Measurements from ENCODE around the gene MPZL3.

Gene MPZL3

DNA sequence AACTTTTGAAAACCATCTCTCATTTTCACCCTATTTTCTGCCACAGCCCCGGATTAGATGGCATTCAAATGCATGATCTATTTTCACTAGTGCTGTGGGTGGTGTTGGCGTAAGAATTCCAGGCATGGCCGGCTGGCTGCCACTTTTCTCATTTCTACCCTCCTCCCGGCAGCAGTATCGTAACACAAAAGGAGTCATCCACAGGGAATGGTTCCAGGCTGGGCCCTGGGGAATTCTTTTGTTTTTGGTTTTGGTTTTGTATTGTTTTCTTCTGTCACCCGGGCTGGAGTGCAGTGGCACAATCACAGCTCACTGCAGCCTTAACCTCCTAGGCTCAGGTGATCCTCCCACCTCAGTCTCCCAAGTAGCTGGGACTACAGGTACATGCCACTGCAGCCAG is 41.2 kb downstream of the MPZL3 start:
- no peak overlapping the region for H3K4me3 ChIP-seq (ENCODE audit: low read depth, low read length)
- DNase-seq (ENCODE audit: low read depth, low spot score): no peak
- ChIA-PET POLR2A (no interaction called here), CTCF (interaction anchor here (1.0 to 9.6 kb wide), 4 partner anchors 9 to 40 kb away, joined by 3 to 46 read pairs (median 3); no protein-coding TSS in a partner anchor)
- TF ChIP-seq, protein P1, sequence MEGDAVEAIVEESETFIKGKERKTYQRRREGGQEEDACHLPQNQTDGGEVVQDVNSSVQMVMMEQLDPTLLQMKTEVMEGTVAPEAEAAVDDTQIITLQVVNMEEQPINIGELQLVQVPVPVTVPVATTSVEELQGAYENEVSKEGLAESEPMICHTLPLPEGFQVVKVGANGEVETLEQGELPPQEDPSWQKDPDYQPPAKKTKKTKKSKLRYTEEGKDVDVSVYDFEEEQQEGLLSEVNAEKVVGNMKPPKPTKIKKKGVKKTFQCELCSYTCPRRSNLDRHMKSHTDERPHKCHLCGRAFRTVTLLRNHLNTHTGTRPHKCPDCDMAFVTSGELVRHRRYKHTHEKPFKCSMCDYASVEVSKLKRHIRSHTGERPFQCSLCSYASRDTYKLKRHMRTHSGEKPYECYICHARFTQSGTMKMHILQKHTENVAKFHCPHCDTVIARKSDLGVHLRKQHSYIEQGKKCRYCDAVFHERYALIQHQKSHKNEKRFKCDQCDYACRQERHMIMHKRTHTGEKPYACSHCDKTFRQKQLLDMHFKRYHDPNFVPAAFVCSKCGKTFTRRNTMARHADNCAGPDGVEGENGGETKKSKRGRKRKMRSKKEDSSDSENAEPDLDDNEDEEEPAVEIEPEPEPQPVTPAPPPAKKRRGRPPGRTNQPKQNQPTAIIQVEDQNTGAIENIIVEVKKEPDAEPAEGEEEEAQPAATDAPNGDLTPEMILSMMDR (IDR thresholded peaks at IDR 0.05; ENCODE audit: insufficient read depth, low read length, missing control alignments): no peak

- POLR2A ChIA-PET: no interaction called here
- CTCF ChIA-PET: interaction anchor here (1.0 to 9.6 kb wide), 3 partner anchors 12 to 39 kb away, joined by 3 to 46 read pairs (median 3); no protein-coding TSS in a partner anchor
- TF ChIP-seq, protein P1 (IDR thresholded peaks at IDR 0.05; ENCODE audit: insufficient read depth, low read length, missing control alignments): no peak
Observed at GRCh38 chr11:118210323-118210722, 41.8 kb downstream of the MPZL3 start.

GRCh38 chr11:118209033-118209432 is 43.1 kb downstream of the MPZL3 start:
- DNase-seq (ENCODE audit: low read depth, low spot score): no peak
- ChIA-PET POLR2A (no interaction called here), CTCF (interaction anchor here (2.6 kb wide), 1 partner anchor 11 kb away, joined by 14 read pairs; no protein-coding TSS in a partner anchor)
- TF ChIP-seq, protein P1 (IDR thresholded peaks at IDR 0.05; ENCODE audit: insufficient read depth, low read length, missing control alignments): no peak
- no peak overlapping the region for H3K4me3 ChIP-seq (ENCODE audit: low read depth, low read length)

More at GRCh38 chr11:118210323-118210722, 41.8 kb downstream of the MPZL3 start:
- no peak for DNase-seq (ENCODE audit: low read depth, low spot score)
- no peak overlapping the region for H3K4me3 ChIP-seq (ENCODE audit: low read depth, low read length)

GRCh38 chr11:118207079-118207478 is 45.1 kb downstream of the MPZL3 start:
- H3K4me3 ChIP-seq (ENCODE audit: low read depth, low read length): no peak overlapping the region
- DNase-seq (ENCODE audit: low read depth, low spot score): no peak
- POLR2A ChIA-PET: no interaction called here
- TF ChIP-seq, protein P1 (IDR thresholded peaks at IDR 0.05; ENCODE audit: insufficient read depth, low read length, missing control alignments): no peak
- CTCF ChIA-PET: interaction anchor here (2.6 kb wide), 1 partner anchor 9 kb away, joined by 14 read pairs; no protein-coding TSS in a partner anchor

DNA sequence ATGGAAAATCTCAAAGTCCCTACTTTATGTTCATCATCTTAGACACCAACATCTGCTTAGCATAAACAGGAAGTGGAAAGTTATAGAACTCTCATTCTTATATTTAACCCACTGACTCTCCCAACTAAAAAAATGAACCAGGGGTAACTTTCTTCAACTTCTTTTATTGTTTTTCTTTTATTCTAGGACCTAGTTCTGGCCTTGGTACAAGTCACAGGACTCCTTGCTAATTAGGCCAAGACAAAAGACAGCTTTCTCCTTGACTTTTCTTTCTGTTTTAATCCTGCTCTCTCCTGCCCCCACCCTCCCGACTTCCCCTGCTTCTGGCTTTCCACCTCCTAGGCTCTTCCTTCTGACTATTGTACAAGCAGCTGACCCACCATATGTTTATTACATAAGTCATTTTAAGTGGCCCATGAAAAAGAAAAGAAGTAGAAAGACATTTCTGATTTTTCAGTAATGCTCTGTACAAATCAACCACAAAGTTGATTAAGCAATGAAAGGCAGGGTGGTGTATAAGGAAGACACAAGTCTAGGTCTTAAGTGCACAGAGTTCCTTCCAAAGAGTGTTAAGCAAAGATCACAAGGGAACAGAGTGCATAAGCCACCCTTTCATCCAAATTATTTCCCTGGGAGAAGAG is 45.7 kb downstream of the MPZL3 start:
- POLR2A ChIA-PET: no interaction called here
- TF ChIP-seq, protein P1 (IDR thresholded peaks at IDR 0.05; ENCODE audit: insufficient read depth, low read length, missing control alignments): no peak
- H3K4me3 ChIP-seq (ENCODE audit: low read depth, low read length): no peak overlapping the region
- CTCF ChIA-PET: no interaction called here
- DNase-seq (ENCODE audit: low read depth, low spot score): no peak

DNA sequence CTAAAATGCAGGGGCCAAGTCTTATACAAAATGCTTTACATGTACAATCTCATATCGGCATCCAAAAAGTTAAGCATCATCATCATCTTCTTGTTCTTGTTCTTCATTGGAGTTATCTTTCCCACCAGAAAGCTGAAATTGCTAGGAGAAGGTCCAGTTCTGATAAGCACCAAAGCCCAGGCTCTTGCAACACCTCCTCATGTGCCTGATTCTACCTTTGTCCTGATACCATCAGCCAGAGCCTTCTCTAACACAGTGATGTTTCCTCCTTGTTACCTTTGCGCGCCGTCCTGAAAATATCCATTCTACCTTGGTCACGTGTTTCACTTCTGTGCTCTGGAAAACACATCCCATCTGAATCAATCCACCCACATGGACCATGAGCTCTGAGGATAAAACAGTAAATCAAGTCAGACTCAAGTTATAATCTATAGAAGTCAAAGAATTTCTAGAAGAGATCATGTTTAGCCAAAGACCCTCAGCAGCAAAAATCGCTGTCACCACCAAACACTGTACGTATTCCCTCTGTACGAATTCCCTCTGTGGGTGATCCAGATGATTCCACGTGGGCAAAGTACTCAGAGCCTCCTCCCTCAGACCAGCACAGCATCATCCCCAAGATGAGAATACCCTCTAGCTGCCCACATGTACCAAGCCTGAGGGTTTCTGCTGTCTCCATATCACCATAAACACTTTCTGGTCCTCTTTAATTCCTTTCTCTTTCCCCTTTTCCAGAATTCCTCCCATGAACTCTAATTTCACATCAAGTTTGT is 46.4 kb downstream of the MPZL3 start:
- CTCF ChIA-PET: no interaction called here
- POLR2A ChIA-PET: no interaction called here

More for the DNA sequence above, 46.4 kb downstream of the MPZL3 start:
- DNase-seq (ENCODE audit: low read depth, low spot score): no peak
- no peak overlapping the region for H3K4me3 ChIP-seq (ENCODE audit: low read depth, low read length)
- TF ChIP-seq, protein P1 (IDR thresholded peaks at IDR 0.05; ENCODE audit: insufficient read depth, low read length, missing control alignments): no peak

All from AG04449 (cell line).